GF-D8 (cell line): ENCODE measurements around the gene ERO1B.

Source experiments
- DNase-seq: peaks from one replicate; lab custom pipeline; 2025; lab: John Stamatoyannopoulos, UW

ERO1B gene

DNA sequence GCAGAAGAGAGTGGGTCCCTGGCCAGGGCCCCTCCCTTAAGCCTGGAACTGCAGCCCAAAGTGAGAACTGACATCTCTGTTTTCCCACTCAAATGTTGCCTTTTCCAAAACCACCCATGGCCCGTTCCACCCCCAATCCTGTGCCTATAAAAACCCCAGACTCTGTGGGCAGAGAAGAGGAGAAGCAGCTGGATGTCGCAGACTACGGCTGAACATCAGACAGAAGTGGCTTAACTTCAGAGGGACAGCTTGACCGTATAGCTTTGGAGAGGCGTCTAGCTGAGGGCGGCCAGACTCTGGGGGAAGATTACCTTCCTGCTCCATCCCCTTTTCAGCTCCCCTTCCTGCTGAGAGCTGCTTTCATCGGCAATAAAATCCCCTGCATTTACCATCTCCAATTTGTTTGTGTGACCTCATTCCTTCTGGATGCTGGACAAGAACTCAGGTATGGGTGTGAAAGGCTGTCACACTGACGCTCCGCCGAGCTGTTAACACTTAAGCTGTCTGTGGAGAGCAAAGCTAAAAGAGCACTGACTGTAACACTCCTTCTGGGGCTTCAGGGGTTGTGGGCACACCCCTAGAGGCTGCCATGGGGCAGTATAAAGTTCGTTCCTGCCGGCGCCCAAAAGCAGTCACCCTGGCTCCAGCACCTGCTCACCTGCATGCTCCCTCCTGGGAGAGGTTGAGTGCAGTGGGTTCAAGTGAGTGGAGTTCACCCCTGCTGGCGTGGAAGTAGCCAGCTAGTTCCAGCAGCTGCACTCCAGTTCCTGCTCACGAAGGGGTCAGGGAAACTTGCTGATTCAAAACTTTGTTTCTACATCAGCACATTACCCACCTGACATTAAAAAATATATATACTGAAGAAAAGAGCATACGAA lies 19.6 kb upstream of the ERO1B start:
- no peak for DNase-seq

DNA sequence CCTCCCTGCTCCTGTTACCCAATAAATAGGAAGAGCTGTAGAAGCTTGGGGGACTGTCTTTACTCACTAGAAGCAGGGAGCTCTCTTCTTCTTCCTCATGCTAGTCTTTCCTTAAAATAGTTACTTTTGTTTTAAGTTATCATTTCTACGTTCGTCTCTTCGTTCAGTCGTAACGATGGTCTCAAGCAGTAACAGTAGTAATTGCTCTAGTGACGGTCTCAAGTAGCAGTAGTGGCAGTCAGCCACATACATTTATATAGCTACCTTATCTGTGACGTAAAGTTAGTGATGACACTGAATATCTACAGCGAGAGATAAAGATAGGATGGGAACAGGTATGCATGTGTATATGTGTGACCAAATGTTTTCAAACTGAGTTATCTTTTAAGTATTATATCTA lies 15.4 kb upstream of the ERO1B start:
- no peak for DNase-seq

DNA sequence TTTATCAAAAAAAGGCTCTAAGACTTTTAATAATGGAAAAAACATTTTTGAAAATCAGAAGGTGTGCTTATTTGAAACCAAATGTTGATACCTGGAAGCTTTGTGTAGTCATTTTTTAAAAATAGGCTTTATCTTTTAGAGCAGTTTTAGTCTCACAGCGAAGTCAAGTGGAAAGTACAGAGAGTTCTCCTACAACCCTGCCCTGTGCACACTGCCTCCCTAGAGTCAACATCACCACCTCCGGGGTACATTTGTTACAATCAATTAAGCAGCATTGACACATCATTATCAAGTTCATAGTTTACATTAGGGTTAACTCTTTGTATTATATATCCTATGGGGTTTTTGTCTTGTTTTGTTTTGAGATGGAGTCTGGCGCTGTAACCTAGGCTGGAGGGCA lies 10.7 kb upstream of the ERO1B start:
- DNase-seq = no peak

DNA sequence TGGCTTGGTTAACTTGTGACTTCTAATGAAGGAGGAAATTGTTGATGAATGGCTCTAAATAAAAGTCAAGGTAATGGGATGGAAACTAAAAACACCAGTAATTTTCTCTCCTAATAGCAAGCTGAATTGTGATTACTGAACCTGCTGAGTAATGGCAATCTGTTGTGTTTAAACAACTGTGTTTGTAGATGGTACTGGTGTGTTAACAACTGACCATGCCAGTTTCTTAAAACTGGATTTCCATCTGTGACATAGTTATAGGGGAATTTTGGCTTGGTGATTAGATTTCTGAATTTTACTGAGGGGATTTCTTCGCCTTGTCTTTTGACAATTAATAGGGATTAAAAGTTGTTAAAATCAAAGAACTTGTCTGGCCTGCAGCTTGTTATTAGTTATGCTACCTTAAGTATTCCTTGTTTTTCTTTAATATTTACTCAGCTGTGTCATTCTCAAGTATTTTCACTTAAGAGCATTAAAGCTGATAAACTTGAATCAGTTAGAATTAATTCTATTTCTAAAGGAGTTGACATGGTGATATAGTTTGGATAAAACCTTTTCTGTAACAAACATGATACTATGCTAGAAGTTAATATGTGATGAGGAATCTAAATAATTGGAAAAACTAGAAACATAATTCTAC lies 7.9 kb upstream of the ERO1B start:
- DNase-seq = no peak

DNA sequence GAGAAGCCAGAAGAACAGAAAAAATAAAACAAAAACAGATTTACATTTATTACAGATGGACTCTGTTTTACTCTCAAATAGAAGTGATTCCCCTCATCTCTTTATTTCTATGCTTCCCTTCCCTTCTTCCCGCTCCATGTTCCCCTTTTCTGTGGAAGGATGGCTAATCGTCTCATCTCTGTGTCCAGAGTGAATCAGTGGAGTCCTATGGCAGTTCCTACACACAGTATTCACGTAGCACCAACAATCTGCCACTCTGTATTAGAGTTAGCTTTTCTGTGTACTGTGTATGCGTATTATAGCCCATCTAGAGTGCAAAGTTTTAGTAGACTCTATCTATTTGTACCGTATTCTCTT lies 6.8 kb upstream of the ERO1B start:
- no peak for DNase-seq

DNA sequence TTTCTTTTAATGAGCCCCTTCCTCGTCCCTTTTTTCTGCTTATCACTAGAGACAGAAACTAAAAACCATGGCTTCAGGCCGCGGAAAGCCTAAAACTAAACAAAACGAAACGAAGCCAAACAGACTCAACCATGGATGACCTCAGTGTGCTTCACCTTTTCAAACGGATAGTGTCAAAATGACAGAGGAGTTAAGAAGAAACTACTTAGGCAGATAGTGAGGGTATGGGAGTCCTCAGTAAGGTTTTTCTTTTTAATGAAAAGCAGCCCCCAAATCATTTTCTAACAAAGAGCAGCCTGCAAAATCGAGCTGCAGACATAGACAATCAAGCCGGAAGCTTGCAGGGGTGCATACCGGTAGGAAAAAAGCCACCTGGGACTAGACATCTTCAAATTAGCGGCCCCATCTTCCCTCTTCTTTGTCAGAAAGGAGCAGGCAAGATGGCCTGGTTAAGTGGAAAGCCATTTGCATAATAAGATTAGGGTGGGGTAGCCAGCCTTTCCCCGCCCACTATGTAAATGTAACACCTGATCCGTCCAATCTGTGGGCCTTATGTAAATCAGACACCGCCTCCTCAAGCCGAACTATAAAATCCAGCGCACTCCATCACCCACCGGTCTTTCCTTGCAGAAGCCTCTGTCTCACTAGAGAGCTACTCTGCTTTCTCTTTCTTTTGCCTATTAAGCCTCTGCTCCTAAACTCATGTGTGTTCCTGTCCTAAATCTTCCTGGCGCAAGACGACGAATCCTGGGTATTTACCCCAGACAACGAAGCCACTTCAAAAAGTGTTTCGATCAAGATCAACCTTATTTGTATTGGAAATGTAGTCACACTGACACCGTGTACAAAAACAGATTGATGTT lies 6.2 kb upstream of the ERO1B start:
- no peak for DNase-seq

DNA sequence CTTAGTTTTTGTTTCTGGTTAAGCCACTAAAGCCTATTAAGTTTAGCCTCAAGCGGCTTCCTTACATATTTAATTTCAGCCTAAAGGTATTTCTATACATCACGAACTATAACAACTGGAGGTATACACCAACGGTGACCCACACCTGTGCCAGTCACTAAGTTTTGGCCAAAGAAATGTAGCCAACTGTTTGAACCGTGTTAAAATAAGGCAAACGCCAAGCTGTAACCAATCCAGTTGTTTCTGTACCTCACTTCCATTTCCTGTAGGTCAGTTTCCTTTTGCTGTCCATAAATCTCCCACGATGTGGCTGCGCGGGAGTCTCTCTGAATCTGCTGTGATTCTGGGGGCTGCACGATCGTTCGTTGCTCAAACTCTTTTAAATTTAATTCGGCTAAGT lies 5.6 kb upstream of the ERO1B start:
- no peak for DNase-seq

DNA sequence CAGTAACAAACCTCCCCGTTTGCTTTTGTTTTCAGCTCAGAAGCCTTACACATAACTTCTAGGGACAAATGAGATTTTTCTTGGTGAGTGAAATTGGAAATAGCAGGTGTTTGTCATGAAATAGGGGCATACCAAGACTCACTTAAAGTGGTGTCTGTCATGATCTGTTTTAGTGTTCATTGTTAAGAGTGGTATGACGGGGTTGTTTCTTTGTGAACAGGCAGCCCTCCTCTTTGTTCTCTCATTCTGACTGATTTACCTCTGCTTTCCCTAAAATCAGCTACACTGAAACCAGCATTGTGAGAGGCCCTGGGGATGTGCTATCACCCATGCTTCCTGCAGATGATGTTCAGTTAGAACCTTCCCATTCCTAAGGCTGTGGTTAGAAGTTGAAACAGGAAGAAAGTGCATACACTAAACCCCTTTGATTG lies 2.5 kb upstream of the ERO1B start:
- peak; percentile 54 for DNase-seq

DNA sequence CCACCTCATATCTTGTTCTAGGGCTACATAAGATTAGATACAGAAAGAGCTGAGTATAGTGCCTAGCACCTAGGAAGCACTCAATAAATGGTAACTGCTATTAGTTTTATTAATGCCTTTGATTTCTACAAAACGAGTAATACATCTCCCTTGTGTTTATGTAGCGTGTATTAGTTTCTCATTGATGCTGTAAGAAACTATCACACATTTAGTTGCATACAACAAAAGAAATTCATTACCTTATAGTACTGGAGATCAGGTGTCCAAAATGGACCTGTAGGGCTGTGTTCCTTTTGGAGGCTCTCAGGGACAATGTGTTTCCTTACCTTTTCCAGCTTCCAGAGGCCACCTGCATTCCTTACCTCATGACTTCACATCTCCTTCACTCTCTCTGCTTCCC lies 961 bp upstream of the ERO1B start:
- DNase-seq = no peak

DNA sequence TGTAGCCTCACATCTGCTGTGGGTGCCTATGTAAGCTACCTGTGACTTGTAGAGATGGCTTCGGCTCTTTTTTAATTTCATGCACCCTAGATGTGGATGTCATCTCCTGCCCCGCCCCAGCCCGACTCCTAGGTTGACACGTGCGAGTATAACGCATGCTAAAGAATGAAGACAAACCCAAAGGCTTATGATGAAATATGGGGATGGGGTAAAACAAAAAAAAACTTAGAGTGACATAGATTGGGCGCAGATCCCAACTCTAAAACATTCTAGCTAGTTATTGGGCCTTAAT lies 613 bp upstream of the ERO1B start:
- DNase-seq = no peak

DNA sequence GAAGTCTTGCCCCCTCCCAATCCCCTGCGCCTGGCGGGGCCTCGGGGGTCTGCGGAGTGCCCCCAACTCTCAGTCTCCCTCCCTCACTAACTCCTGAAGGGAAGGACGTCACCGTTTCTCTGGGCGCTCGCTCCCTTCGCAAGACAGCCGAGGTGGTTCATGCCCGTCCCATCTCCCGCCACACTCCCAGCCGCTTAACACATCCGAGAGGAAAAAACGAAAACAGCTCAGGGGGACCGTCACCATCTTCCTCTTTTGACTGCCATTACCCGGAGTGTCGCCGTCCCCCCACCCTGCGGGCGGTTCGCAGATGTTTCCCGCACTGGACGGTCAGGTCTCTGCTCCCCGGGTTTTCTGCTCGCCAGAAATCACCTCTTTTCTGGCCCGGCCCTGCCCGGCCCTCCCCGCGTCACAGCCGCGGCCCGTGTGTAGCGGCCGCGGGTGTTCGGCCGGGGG lies 532 bp downstream of the ERO1B start:
- no peak for DNase-seq

DNA sequence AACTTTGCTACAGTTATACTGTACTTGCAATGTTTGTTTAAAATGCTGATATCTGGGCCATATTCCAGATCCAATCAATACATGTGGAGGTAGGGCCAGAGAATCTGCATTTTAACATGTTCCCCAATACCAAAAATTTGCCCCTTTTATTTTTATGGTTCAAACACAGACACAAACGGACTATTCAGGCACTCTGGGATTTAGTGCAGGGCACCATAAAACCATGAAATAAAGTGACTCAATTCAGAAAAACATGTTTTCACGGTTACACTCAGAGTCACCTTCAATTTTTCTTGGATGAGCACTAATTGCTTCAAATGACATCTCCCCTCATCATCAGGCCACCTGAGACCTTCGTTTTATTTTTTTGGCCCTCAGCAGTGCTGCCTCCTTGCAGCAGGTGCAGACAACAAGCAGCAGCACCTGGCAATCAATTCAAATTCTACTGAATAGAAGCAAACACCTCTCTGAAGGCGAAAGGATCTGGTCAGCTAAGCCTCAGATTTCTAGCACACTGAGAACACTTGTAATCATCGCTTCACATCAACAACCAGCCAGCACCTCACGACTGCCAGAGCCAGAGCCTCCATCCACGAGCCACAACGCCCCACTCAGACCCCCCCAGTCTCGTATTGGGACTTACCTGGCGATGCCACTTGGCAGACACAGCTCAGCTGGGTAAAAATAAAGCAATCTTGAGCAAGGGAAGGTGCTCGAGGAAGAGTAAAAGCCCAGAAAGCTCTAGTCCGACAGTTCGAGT lies 1.1 kb downstream of the ERO1B start:
- no peak for DNase-seq

DNA sequence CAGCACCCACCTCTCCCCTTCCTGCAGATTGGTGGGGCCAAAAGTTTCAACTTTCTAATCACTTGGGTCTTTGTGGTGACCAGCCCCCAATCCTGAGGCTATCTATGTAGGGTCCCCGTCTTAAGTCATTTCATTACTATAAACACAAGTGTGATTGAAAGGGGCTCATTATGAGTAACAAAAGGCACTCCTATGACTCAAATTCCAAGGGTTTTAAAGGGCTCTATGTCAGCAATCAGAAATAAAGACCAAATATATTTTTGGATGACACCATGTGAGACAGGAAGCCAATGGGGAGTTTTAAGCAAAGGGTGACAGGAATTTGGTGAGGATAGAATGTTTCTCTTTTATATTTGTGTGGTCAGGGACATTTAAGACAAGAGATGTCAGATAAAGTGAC lies 6.2 kb downstream of the ERO1B start:
- no peak for DNase-seq

DNA sequence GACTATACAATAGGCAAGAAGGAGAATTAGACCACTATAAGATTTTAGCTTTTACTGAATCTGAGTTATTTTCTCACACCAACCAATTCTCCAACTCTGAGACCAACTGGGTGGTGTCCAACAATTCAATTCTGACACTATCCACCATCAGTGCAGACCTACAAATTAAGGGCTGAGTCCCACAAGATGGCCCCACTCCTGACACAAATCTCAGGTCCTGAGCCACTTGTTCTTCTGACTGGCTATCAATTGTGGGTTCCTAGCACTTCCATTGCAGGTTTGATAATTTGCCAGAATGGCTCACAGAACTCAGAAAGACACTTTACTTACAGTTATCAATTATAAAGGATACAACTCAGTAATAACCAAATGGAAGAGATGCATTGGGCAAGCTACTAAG lies 6.7 kb downstream of the ERO1B start:
- DNase-seq = no peak

DNA sequence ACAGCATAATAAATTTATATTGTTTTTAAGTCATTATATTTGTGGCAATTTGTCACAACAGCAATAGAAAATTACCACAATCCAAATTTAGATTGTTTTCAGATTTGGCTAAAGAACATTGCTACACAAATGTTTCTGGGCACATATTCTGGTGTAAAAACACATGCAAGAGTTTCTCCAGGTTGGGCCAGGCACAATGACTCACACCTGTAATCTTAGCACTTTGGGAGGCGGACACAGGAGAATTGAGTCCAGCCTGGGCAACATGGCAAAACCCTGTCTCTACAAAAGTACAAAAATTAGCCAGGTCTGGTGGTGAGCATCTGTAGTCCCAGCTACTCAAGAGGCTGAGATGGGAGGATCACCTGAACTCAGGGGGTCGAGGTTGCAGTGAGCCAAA lies 8.4 kb downstream of the ERO1B start:
- DNase-seq = no peak

DNA sequence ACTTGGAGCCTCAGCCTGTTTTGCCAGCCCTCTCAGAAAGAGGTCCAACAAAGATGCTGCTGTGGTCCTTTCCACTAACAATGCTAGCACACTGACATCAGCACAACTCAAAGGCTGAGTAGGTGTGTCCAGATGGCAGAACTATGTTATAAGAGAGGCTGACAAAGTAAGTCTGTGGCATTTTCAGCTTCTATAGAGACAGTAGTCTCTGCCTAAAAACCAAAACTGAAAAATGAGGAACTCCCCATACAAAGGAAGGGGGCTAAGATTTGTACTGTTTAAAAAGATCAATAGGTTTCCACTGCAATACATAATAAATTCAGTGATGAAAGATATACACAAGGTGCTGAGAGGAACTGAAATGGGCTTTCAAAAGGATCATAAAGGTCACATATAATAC lies 12.3 kb downstream of the ERO1B start:
- no peak for DNase-seq

DNA sequence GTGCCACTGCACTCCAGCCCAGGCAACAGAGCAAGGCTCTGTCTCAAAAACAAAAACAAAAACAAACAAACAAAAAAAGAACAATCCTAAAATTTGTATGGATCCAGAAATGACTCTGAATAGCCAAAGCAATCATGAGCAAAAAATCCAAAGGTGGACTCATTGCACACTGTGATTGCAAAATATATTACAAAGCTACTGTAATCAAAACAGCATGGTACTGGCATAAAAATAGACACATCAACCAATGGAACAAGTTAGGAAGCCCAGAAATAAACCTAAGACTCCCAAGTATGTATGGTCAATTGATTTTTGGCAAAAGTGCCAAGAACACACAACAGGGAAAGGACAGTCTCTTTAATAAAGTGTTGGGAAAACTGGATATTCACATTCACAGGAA lies 19.9 kb downstream of the ERO1B start:
- DNase-seq = no peak

DNA sequence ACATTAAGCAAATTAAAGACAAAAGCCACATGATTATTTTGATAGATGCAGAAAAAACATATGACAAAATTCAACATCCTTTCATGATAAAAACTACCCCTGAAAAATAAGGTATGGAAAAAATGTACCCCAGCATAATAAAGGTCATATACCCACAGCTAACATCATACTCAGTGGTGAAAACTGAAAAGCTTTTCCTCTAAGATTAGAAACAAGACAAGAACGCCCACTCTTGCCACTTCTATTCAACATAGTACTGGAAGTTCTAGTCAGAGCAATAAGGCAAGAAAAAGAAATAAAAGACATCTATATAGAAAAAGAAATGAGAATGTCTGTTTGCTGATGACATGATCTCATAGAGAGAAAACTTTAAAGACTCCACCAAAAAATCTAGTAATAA lies 20.7 kb downstream of the ERO1B start:
- DNase-seq = no peak

DNA sequence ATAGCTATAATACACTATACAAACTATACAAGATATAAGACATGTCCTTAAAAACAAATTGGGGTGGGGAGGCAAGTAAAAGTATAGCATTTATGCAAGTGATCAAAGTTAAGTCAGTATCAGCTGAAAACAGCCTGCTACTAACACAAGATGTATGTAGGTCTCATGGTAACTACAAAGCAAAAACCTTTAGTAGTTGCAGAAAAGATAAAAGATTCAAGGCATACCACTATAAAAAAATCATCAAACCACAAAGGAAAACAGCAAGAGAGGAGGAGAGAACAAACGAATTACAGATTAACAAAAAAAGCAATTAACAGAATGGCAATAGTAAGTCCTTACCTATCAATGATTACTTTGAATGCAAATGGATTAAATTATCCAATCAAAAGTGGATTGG lies 22.7 kb downstream of the ERO1B start:
- DNase-seq = no peak

DNA sequence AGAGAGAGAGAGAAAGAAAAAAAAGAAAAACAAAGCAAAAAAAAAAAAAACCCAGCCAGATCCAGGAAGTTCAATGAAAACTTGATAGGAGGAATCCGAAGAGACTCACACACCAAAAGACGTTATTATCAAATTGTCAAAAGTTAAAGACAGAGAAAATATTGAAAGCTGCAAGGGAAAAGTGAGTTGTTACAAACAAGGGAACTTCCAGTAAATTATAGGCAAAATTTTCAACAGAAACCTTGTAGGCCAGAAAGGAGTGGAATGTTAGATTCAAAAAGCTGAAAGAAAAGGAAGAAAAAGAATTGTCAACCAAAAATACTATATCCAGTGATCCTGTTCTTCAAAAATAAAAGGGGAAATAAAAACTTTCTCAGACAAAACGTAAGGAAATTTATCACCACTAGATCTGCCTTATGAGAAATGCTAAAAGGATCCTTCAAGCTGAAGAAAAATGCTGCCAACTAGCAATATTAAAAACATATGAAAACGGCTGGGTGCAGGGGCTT lies 23.6 kb downstream of the ERO1B start:
- no peak for DNase-seq

DNA sequence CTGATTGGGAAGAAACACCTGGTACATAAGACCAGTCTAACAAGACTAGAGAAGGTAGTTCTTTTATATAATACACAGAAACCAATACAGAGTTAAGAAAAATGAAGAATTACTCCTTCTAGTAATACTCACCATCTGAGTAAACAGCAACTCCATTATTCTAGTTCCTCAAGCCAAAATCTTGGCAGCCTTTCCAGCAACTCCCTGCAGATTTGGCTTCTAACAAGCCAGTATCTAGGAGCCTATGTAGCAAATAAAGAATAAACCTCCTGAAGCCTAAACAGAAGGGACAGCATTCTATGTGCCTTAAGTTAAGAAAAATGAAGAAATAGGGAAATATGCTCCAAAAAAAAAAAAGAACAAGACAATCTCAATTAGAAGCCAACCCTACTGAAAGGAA lies 24.5 kb downstream of the ERO1B start:
- no peak for DNase-seq
